Parathyroid adenoma (tissue), 2 donors: ENCODE data around the gene PADI2.

Experiments used
- H2AFZ ChIP-seq: fragments of 300-600 bp; sonication (generic); one replicate; pipeline ENCODE4 v1.7.0; 2017; ENCODE audit warnings: antibody characterized with exemption, mild to moderate bottlenecking
- H3K27ac ChIP-seq: fragments of 300-600 bp; sonication (generic); one replicate; pipeline ENCODE4 v1.7.0; 2017
- H3K27me3 ChIP-seq: fragments of 300-600 bp; sonication (generic); one replicate; pipeline ENCODE4 v1.7.0; 2017; ENCODE audit warnings: low read length; ENCODE audit not compliant: control insufficient read depth, insufficient read depth
- H3K36me3 ChIP-seq: fragments of 300-600 bp; sonication (generic); one replicate; pipeline ENCODE4 v1.7.0; 2017; ENCODE audit warnings: low read length; ENCODE audit not compliant: control insufficient read depth, insufficient read depth
- H3K4me1 ChIP-seq: fragments of 300-600 bp; sonication (generic); one replicate; pipeline ENCODE4 v1.7.0; 2017; ENCODE audit warnings: control low read depth
- H3K4me2 ChIP-seq: fragments of 300-600 bp; sonication (generic); one replicate; pipeline ENCODE4 v1.7.0; 2017; ENCODE audit warnings: low read length
- H3K4me3 ChIP-seq: fragments of 300-600 bp; sonication (generic); one replicate; pipeline ENCODE4 v1.7.0; 2017; ENCODE audit warnings: low read depth, low read length
- H3K79me2 ChIP-seq: fragments of 300-600 bp; sonication (generic); one replicate; pipeline ENCODE4 v1.7.0; 2017; ENCODE audit warnings: control low read depth
- H3K9ac ChIP-seq: fragments of 300-600 bp; sonication (generic); one replicate; pipeline ENCODE4 v1.7.0; 2017; ENCODE audit warnings: mild to moderate bottlenecking
- H3K9me3 ChIP-seq: fragments of 300-600 bp; sonication (generic); one replicate; pipeline ENCODE4 v1.7.0; 2017; ENCODE audit warnings: low read length; ENCODE audit not compliant: control insufficient read depth
- TF ChIP-seq, protein P1 (sequence below): fragments of 300-600 bp; sonication (generic); IDR thresholded peaks from one replicate; pipeline ENCODE4 v1.7.0; 2017; ENCODE audit warnings: antibody characterized with exemption, mild to moderate bottlenecking
- donor health status: primary hyperparathyroidism.

PADI2 gene

DNA sequence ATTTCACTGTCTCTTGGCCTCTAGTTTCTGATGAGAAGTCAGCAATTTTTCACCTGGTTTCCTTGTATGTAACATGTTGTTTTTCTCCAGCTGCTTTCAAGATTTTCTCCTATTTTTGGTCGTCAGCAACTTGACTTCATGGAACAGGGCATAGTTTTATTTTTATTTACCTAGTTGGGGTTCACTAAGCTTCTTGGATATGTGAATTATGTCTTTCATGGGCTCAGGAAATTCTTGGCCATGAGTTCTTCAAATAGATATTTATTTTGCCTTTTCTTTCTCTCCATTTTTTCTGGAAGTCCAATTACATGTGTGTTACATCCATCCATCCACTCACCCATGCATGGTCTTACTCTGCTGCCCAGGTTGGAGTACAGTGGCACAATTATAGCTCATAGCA, 79.1 kb downstream of the PADI2 start:
- no peaks in the 10 kb centered on the region for H3K27me3 ChIP-seq
- no peak overlapping the region for H2AFZ ChIP-seq
- H3K79me2 ChIP-seq, result no peaks in the 10 kb centered on the region
- H3K4me2 ChIP-seq, result no peak overlapping the region
- H3K27ac ChIP-seq, result no peak overlapping the region
- H3K4me3 ChIP-seq, result no peak overlapping the region
- TF ChIP-seq, protein P1, sequence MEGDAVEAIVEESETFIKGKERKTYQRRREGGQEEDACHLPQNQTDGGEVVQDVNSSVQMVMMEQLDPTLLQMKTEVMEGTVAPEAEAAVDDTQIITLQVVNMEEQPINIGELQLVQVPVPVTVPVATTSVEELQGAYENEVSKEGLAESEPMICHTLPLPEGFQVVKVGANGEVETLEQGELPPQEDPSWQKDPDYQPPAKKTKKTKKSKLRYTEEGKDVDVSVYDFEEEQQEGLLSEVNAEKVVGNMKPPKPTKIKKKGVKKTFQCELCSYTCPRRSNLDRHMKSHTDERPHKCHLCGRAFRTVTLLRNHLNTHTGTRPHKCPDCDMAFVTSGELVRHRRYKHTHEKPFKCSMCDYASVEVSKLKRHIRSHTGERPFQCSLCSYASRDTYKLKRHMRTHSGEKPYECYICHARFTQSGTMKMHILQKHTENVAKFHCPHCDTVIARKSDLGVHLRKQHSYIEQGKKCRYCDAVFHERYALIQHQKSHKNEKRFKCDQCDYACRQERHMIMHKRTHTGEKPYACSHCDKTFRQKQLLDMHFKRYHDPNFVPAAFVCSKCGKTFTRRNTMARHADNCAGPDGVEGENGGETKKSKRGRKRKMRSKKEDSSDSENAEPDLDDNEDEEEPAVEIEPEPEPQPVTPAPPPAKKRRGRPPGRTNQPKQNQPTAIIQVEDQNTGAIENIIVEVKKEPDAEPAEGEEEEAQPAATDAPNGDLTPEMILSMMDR, result no peak
- no peaks in the 10 kb centered on the region for H3K36me3 ChIP-seq
- H3K9me3 ChIP-seq, result no peaks in the 10 kb centered on the region
- H3K9ac ChIP-seq, result no peak overlapping the region
- H3K4me1 ChIP-seq, result no peaks in the 10 kb centered on the region

DNA sequence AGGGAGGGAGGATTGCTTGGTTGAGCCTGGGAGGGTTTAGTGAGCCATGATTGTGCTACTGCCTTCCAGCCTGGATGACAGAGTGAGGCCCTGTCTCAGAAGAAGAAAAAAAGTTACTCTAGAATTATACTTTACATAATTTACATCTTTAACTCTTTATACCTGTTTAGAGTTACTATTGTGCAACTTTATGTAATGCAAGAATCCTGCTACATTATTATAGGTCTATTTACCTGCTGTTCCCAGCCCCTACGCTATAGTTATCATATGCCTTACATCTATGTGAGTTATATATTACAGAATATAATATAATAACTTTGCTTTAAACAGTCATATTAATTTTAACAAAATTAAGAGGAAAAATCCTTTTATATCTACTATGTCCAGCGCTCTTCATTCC, 79.7 kb downstream of the PADI2 start:
- H3K4me1 ChIP-seq, result no peaks in the 10 kb centered on the region
- H3K27me3 ChIP-seq, result no peaks in the 10 kb centered on the region
- no peaks in the 10 kb centered on the region for H3K9me3 ChIP-seq
- no peaks in the 10 kb centered on the region for H3K36me3 ChIP-seq
- TF ChIP-seq, protein P1, result no peak
- no peak overlapping the region for H3K9ac ChIP-seq
- no peaks in the 10 kb centered on the region for H3K79me2 ChIP-seq
- no peak overlapping the region for H3K27ac ChIP-seq
- H2AFZ ChIP-seq, result no peak overlapping the region
- no peak overlapping the region for H3K4me3 ChIP-seq
- no peak overlapping the region for H3K4me2 ChIP-seq

DNA sequence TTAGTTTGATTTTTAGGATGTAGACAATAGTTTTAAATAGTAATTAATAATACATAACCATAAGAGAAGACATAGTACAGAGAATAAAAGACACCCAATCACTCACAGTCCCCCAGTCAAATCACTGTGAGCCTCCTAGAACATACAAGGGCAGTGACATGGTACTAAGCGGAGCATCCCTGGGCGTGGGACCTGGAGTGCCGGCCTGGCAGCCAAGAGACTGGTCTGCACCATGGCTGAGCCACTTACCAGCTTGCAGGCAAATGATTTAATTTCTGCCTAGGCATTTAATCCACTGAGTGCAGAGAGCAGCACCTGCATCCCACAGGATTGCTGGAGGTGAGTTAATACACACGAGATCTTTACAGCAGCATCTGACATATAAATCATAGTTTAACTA, 85.8 kb downstream of the PADI2 start:
- Histone ChIP-seq H3K27ac (no peak overlapping the region), H3K27me3 (no peaks in the 10 kb centered on the region), H3K4me1 (peaks cover under 1% of the 10 kb centered on the region), H3K36me3 (no peaks in the 10 kb centered on the region), H3K79me2 (no peaks in the 10 kb centered on the region), H3K9ac (no peak overlapping the region), H3K9me3 (no peaks in the 10 kb centered on the region), H2AFZ (no peak overlapping the region), H3K4me2 (no peak overlapping the region), H3K4me3 (no peak overlapping the region)
- TF ChIP-seq, protein P1, result no peak

DNA sequence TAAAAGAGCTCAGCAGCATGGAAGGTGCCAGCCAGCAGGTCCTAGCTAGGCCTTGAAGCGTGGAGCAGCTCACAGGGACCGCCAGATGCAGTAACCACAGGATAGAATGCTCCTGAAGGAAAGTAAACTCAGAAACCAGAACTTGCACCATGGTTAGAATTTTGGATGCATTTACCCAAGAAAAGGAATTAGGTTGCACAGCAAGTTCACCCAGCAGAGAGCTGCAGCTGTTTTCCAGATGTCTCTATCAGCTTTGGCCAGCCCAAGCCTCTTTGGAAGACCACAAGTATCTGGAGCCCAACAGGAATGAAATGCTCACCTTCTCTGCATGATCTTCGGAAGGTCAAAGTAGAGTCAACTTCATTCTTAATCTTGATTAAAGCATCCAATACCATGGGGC, 86.5 kb downstream of the PADI2 start:
- no peak overlapping the region for H2AFZ ChIP-seq
- H3K79me2 ChIP-seq, result no peaks in the 10 kb centered on the region
- peaks cover 5% of the 10 kb centered on the region for H3K4me1 ChIP-seq
- no peak overlapping the region for H3K27ac ChIP-seq
- H3K9me3 ChIP-seq, result no peaks in the 10 kb centered on the region
- TF ChIP-seq, protein P1, result no peak
- no peaks in the 10 kb centered on the region for H3K27me3 ChIP-seq
- H3K4me3 ChIP-seq, result no peak overlapping the region
- H3K9ac ChIP-seq, result no peak overlapping the region
- H3K4me2 ChIP-seq, result no peak overlapping the region
- no peaks in the 10 kb centered on the region for H3K36me3 ChIP-seq

DNA sequence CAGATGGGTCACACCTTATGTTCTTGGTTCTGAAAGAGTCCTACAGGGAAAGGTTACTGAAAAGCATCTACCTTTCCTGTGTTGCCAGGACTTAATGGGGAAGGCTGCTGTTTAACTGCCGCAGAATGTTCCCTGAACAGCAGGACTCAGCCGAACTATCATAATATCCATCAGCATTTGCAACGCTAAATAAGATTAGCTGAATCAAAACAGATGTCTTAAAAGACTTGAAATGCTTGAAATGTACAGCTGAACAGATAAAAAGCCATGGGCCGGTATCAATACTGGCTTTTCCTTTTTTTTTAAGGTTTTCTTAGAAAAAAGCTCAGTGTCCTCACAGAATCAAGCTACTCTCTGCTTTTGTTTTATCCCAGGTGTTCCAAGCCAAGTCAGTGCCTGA, 87.8 kb downstream of the PADI2 start:
- TF ChIP-seq, protein P1, result no peak

More for the DNA sequence above, 87.8 kb downstream of the PADI2 start:
- no peaks in the 10 kb centered on the region for H3K36me3 ChIP-seq
- no peak overlapping the region for H3K4me2 ChIP-seq
- peaks cover 5% of the 10 kb centered on the region for H3K4me1 ChIP-seq
- H3K9me3 ChIP-seq, result no peaks in the 10 kb centered on the region
- no peaks in the 10 kb centered on the region for H3K79me2 ChIP-seq
- no peak overlapping the region for H3K9ac ChIP-seq
- no peak overlapping the region for H2AFZ ChIP-seq
- H3K27ac ChIP-seq, result no peak overlapping the region
- H3K27me3 ChIP-seq, result no peaks in the 10 kb centered on the region
- no peak overlapping the region for H3K4me3 ChIP-seq
